SK-N-SH treated with all-trans-retinoic acid at 6 μM for 48 hours (cell line): ENCODE measurements around the gene TACR1.

Experiments used
- BACH2 ChIP-seq: fragments of 250-450 bp; sonication (Bioruptor Pico); IDR thresholded peaks from 2 replicates; pipeline ENCODE4 v1.9.0; 2021; ENCODE audit warnings: mild to moderate bottlenecking, borderline replicate concordance
- ESRRG ChIP-seq: fragments of 250-450 bp; sonication (Bioruptor Pico); IDR thresholded peaks from 2 replicates; pipeline ENCODE4 v1.6.1; 2021; ENCODE audit warnings: mild to moderate bottlenecking
- OSR1 ChIP-seq: fragments of 250-450 bp; sonication (Bioruptor Pico); IDR thresholded peaks from 2 replicates; pipeline ENCODE4 v1.8.0; 2022; ENCODE audit warnings: moderate library complexity, mild to moderate bottlenecking, inconsistent platforms
- RARB ChIP-seq: fragments of 250-450 bp; sonication (Bioruptor Pico); IDR thresholded peaks from 2 replicates; pipeline ENCODE4 v1.8.0; 2021; ENCODE audit warnings: mild to moderate bottlenecking, moderate library complexity

- no peak for TF ChIP-seq RARB (CRISPR knock-in tag)
- TF ChIP-seq BACH2 (CRISPR knock-in tag) = no peak
- TF ChIP-seq ESRRG (CRISPR knock-in tag) = no peak
- no peak for TF ChIP-seq OSR1 (CRISPR knock-in tag)
Measured at GRCh38 chr2:75204833-75205232, 5.5 kb upstream of the TACR1 start.
